AG04450 (cell line): ENCODE measurements around the gene HSD11B2. TPM values are rescaled to one million over a fixed set of nuclear protein-coding genes. Genes with fewer than 3 reads are reported as not detected.

ENCODE experiments used
- CTCF ChIA-PET: fragments of 300-600, 350-600 bp; formaldehyde crosslinking; extraction: SDS; loops from one replicate; lab custom pipeline; 2022; ENCODE audit warnings: antibody characterized with exemption, inconsistent platforms; lab: Charles Lee
- POLR2A ChIA-PET: fragments of 350-600 bp; formaldehyde crosslinking; extraction: SDS; loops from one replicate; lab custom pipeline; 2021; ENCODE audit warnings: antibody characterized with exemption, inconsistent platforms; lab: Yijun Ruan, JAX
- DNase-seq: peaks from one replicate; pipeline ENCODE4 v3.0.0-alpha.2; 2011; ENCODE audit warnings: low read depth, low spot score
- H3K27ac ChIP-seq: one replicate; pipeline ENCODE4 v1.5.1; 2012; ENCODE audit warnings: low read depth, low read length, control low read depth
- H3K27me3 ChIP-seq: one replicate; pipeline ENCODE4 v1.6.0; 2012; ENCODE audit warnings: low read length; ENCODE audit not compliant: control insufficient read depth, insufficient read depth
- H3K4me3 ChIP-seq: 2 replicates; pipeline ENCODE4 v1.5.1; 2011; ENCODE audit warnings: mild to moderate bottlenecking, low read depth, low read length, control low read depth
- H3K9me3 ChIP-seq: 2 replicates; pipeline ENCODE4 v1.5.1; 2012; ENCODE audit warnings: low read length; ENCODE audit not compliant: control insufficient read depth, insufficient read depth
- polyA minus RNA-seq: library from RNA; depleted of rRNA, polyadenylated mRNA; stranded (reverse); fragments of >200 nt; gene quantifications from 2 replicates; pipeline ENCODE4 v1.2.3, GENCODE V29; 2011; rRNA and poly(A)+ RNA removed
- polyA plus RNA-seq: library from polyadenylated mRNA; depleted of rRNA; stranded (reverse); fragments of >200 nt; gene quantifications from 2 replicates; pipeline ENCODE4 v1.2.3, GENCODE V29; 2011; rRNA removed
- TF ChIP-seq, protein P1 (sequence below): IDR thresholded peaks from 2 replicates; pipeline ENCODE4 v1.5.1; 2011; ENCODE audit warnings: low read depth, low read length, control low read depth, inconsistent platforms

Gene HSD11B2
- polyA plus RNA-seq (0.07 TPM in 1 of 2 replicates, not detected in the other), polyA minus RNA-seq (not detected in 2 replicates)

DNA sequence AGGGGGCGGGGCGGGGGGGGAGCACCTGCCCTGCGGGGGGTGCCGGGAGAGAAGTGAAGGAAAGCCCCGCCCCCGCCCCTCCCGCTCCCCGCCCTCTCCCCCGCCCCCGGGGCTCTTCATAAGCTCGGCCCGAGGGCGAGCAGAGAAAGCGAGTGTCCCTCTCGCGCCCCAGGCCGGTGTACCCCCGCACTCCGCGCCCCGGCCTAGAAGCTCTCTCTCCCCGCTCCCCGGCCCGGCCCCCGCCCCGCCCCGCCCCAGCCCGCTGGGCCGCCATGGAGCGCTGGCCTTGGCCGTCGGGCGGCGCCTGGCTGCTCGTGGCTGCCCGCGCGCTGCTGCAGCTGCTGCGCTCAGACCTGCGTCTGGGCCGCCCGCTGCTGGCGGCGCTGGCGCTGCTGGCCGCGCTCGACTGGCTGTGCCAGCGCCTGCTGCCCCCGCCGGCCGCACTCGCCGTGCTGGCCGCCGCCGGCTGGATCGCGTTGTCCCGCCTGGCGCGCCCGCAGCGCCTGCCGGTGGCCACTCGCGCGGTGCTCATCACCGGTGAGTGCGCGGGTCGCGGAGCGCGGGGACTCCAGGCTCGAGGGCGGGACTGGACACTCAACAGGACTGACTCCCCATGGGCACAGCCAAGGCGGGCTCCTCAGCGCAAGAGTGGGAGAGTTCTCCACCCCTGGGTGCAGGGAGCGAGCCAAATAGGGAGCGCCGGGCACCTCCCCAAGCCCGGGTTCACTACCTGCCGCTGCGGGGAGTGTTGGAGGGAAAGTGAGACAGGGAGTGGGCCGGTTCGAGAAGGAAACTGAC lies at the start of gene HSD11B2:
HSD11B2 (plus strand) TSS at position 145 of the 798 bp plus-strand sequence; CDS start at position 273, 128 bp downstream.
- H3K9me3 ChIP-seq, result no peaks in the 10 kb centered on the region
- peak within 1 kb of the TSS; percentile 44 for H3K4me3 ChIP-seq
- POLR2A ChIA-PET, result no interaction called here
- DNase-seq, result no peak
- CTCF ChIA-PET, result interaction anchor here (0.6 to 2.2 kb wide), 7 partner anchors 14 to 64 kb away, joined by 3 to 9 read pairs (median 6); no protein-coding TSS in a partner anchor
- H3K27me3 ChIP-seq, result peaks cover 31% of the 10 kb centered on the region
- H3K27ac ChIP-seq, result no peak within 1 kb of the TSS
- TF ChIP-seq, protein P1, sequence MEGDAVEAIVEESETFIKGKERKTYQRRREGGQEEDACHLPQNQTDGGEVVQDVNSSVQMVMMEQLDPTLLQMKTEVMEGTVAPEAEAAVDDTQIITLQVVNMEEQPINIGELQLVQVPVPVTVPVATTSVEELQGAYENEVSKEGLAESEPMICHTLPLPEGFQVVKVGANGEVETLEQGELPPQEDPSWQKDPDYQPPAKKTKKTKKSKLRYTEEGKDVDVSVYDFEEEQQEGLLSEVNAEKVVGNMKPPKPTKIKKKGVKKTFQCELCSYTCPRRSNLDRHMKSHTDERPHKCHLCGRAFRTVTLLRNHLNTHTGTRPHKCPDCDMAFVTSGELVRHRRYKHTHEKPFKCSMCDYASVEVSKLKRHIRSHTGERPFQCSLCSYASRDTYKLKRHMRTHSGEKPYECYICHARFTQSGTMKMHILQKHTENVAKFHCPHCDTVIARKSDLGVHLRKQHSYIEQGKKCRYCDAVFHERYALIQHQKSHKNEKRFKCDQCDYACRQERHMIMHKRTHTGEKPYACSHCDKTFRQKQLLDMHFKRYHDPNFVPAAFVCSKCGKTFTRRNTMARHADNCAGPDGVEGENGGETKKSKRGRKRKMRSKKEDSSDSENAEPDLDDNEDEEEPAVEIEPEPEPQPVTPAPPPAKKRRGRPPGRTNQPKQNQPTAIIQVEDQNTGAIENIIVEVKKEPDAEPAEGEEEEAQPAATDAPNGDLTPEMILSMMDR, result 0 out of 2 replicates have a peak, but pooled peaks have one; percentile 7

DNA sequence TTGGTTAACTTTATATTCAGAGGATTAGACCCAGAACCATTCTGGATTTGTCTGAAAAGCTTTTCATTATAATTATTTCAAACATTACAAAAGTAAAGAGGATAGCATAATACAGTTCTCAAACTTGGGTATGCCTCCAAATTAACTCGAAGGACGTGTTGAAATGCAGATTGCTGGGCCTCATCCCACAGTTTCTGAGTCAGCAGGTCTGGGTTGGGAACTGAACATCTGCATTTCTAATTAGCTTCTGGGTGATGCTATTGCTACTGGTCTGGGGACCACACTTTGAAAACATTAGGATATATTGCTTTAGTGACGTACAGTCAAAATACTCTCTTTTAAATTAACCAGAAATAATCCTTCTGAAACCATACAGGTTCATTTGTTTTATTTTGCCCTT lies 47.6 kb upstream of the HSD11B2 start:
- Histone ChIP-seq H3K9me3 (no peaks in the 10 kb centered on the region; the same call in 1 of the 2 replicates), H3K27me3 (peaks cover 22% of the 10 kb centered on the region), H3K4me3 (no peak overlapping the region), H3K27ac (no peak overlapping the region)
- POLR2A ChIA-PET, result interaction anchor here (1.0 kb wide), 1 partner anchor 9 kb away, joined by 3 read pairs; no protein-coding TSS in a partner anchor
- CTCF ChIA-PET, result interaction anchor here (1.5 to 2.3 kb wide), 2 partner anchors 10 to 123 kb away, joined by 5 to 9 read pairs; partner anchors contain the start of gene TPPP3
- TF ChIP-seq, protein P1, result no peak
- DNase-seq, result no peak

DNA sequence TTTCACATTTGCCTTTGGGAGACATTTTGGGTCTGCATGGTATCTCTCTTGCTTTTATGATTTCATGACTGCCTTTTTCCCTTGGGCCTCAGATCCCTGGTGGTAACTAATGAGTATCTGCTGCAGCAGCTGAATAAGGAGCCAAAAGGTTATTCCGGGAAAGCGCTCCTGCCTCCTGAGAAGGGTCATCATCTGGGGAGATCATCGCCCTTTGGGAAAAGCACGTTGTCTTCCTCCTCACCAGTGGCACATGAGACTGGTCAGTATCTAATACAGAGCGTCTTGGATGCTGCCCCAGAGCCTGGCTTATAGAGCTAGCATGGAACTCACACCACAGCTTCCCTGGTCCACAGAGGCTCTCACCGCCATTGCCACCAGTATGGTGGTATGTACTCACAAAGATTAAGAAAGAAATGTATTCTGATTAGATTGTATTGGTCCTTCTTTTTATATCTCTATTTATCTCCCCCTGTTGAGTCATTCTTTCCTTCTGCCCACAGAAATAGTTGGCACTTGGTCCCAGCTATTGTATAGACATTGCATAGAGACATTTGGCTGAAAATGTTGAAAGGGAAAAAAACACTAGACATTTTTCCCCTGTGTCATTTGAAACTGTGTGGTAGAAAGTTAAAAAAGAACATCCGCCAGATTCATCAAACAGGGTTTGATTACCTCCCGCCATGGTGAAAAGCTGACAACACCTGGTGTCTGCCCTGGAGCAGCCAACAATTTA lies 46.0 kb upstream of the HSD11B2 start:
- Histone ChIP-seq H3K4me3 (no peak overlapping the region), H3K27ac (no peak overlapping the region), H3K9me3 (no peaks in the 10 kb centered on the region; the same call in 1 of the 2 replicates), H3K27me3 (peaks cover 26% of the 10 kb centered on the region)
- ChIA-PET POLR2A (interaction anchor here (0.5 kb wide), 1 partner anchor 50 kb away, joined by 6 read pairs; no protein-coding TSS in a partner anchor), CTCF (interaction anchor here (0.5 to 1.5 kb wide), 5 partner anchors 8 to 284 kb away, joined by 3 to 5 read pairs (median 4); partner anchors contain the start of gene TPPP3)
- TF ChIP-seq, protein P1, result no peak
- DNase-seq, result no peak

DNA sequence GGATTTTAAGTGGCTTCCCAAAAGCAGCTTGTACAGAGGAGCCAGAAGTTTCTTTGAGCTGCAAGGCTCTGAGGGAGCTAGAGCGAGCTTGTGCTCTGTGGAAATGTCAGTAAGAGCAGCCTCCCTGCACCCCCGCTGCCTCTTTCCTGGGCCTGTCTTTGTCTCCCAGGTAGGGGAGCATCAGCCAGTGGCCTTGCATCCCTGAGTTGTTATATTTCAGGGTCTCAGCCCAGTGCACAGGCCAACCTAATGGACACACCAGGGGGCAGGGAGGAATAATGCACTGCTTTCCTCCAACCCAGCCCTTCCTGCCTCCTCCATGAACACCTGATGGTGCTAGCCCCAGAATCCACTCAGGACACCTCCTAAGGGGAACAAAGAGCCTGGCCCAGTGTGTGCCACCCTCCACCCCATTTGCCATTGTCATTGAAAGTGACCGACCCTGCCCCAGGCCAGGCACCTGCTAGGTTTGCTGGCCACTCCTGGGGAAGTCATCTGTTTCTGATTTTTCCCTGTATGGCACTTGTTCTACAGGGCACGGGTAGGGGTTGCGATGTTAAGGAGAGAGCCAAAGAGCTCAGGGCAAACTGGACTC lies 44.0 kb upstream of the HSD11B2 start:
- H3K27ac ChIP-seq, result no peak overlapping the region

More for the DNA sequence above, 44.0 kb upstream of the HSD11B2 start:
- H3K9me3 ChIP-seq, result no peaks in the 10 kb centered on the region; the same call in 1 of the 2 replicates
- no peak for DNase-seq
- no peak overlapping the region for H3K4me3 ChIP-seq
- H3K27me3 ChIP-seq, result peaks cover 24% of the 10 kb centered on the region
- ChIA-PET CTCF (interaction anchor here (0.5 kb wide), 1 partner anchor 594 kb away, joined by 5 read pairs; no protein-coding TSS in a partner anchor), POLR2A (no interaction called here)
- TF ChIP-seq, protein P1, result no peak
